ES-I3 (cell line): ENCODE measurements around the gene PARD3.

ENCODE experiments used
- H3K36me3 ChIP-seq: 2 replicates; pipeline ENCODE4 v1.6.1; 2013; ENCODE audit warnings: mild to moderate bottlenecking, low read length, control low read depth, moderate library complexity; ENCODE audit not compliant: insufficient read depth
- H3K4me1 ChIP-seq: 2 replicates; pipeline ENCODE4 v1.6.1; 2013; ENCODE audit warnings: mild to moderate bottlenecking, control low read depth, low read length; ENCODE audit not compliant: insufficient read depth
- H3K9ac ChIP-seq: 2 replicates; pipeline ENCODE4 v1.6.1; 2013; ENCODE audit warnings: low read depth, mild to moderate bottlenecking, low read length, moderate library complexity
- H3K9me3 ChIP-seq: 2 replicates; pipeline ENCODE4 v1.6.1; 2013; ENCODE audit warnings: mild to moderate bottlenecking, low read length, moderate library complexity; ENCODE audit not compliant: control insufficient read depth, insufficient read depth

PARD3 gene

GRCh38 chr10:34112171-34112782 is 702.8 kb downstream of the PARD3 start:
- Histone ChIP-seq H3K36me3 (no peaks in the 10 kb centered on the region; the same call in 1 of the 2 replicates), H3K9me3 (no peaks in the 10 kb centered on the region), H3K9ac (no peak overlapping the region), H3K4me1 (peaks cover 11% of the 10 kb centered on the region)

- no peak overlapping the region for H3K9ac ChIP-seq
- H3K36me3 ChIP-seq = no peaks in the 10 kb centered on the region; the same call in 1 of the 2 replicates
- peaks cover 4% of the 10 kb centered on the region; the same call in 1 of the 2 replicates for H3K4me1 ChIP-seq
- no peaks in the 10 kb centered on the region for H3K9me3 ChIP-seq
These were observed 703.9 kb downstream of the PARD3 start for GRCh38 chr10:34111179-34111578.

DNA sequence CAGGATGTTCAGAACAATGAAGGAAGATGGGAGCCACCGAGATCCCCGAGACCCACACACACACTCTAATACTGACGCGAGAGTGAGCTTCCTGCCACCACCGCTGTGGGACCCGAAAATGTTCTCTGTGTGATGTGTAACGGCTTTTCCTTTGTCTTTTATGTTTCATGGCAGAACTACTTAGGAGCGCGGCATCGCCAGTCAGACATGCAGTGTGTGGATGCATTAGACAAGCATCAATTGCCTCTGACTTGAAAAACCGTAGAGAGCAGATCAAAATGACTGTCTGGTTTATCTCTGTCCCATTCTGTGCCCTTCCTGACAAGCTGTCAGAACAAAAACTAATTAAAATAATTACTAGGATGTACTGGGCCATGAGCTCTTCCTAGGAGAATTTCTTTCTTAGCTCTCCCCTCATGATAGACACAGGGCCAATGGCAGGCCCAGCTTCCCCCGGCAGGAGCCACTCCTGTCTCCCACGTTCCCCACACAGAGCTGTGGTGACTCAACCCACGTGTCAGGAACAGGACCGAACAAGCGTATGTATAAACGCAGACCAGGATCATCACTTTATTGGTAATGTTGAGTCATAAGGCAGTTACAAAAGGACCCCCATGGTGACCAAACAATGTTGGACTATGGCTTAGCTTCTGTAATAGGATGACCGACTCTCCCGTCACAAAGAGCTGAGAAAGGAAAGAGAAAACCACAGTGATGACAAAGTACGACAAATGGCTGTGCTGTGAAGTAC is 705.0 kb downstream of the PARD3 start:
- Histone ChIP-seq H3K4me1 (peaks cover 10% of the 10 kb centered on the region), H3K36me3 (no peaks in the 10 kb centered on the region; the same call in 1 of the 2 replicates), H3K9ac (no peak overlapping the region), H3K9me3 (no peaks in the 10 kb centered on the region)

DNA sequence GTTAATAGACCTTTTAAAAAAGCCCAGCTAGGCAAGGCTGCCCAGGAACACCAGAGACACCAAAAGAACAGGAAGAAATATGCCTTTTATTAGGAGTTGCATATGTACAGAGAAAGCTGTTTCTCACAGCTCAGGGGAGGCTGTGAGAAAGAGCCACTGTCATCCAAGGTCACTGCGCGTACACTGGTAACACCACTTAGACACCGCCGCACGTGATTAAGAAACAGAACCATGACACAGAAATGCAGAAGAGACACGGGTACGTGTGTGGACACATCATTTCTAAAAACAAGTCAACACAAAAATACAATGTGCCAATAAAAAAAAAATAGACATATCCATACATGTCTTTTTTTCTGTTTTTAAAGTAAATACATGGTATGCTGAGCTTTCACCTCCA is 705.6 kb downstream of the PARD3 start:
- no peaks in the 10 kb centered on the region for H3K9me3 ChIP-seq
- H3K4me1 ChIP-seq = peaks cover 15% of the 10 kb centered on the region
- no peaks in the 10 kb centered on the region; the same call in 1 of the 2 replicates for H3K36me3 ChIP-seq
- H3K9ac ChIP-seq = no peak overlapping the region

DNA sequence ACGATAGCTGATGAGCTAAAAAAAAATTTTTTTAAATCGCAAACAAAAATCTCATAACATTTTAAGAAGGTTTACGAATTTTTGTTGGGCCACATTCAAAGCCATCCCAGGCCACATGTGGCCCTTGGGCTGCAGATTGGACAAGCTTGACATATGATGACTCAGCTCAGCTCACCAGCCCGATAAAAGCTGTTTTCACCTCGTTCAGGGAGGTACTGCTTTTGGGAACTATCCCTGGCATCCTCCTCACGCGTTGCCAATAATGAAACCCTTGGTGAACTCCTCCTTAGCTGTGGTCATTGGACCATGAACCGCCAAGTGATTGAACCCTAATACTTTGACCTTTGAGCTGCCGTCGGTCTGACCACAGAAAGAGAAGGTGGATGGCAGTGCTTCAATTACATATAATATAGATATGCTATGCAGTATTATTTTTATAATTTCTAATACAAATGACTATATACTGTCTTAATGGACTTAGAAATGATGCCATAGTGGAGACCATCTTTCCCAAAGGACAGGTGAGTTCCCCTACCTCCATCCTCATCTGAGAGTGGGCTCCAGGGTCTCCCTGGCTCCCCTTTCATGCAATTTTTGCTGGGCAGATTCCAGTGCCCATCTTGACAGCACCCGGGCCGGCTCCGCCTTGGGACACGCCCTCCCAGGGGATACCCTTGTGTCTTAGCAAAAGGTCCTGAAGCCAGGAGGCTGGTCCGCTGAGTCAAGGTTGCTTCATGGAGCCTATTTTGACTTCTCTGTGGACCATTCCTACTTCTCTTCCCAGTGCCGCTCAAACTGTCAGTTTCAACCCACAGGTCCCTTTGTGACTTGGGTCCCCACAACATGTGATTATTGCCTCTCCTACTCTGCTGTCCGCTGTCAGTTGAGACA is 707.2 kb downstream of the PARD3 start:
- Histone ChIP-seq H3K9ac (no peak overlapping the region), H3K9me3 (no peaks in the 10 kb centered on the region), H3K36me3 (no peaks in the 10 kb centered on the region; the same call in 1 of the 2 replicates), H3K4me1 (peaks cover 15% of the 10 kb centered on the region)

- no peaks in the 10 kb centered on the region for H3K9me3 ChIP-seq
- no peak overlapping the region for H3K9ac ChIP-seq
- H3K4me1 ChIP-seq = peaks cover 15% of the 10 kb centered on the region
- H3K36me3 ChIP-seq = no peaks in the 10 kb centered on the region
These were observed 708.7 kb downstream of the PARD3 start for GRCh38 chr10:34106356-34106885.

- Histone ChIP-seq H3K4me1 (peaks cover 11% of the 10 kb centered on the region), H3K9me3 (no peaks in the 10 kb centered on the region), H3K36me3 (no peaks in the 10 kb centered on the region), H3K9ac (no peak overlapping the region)
These were observed 710.1 kb downstream of the PARD3 start for GRCh38 chr10:34104829-34105572.

DNA sequence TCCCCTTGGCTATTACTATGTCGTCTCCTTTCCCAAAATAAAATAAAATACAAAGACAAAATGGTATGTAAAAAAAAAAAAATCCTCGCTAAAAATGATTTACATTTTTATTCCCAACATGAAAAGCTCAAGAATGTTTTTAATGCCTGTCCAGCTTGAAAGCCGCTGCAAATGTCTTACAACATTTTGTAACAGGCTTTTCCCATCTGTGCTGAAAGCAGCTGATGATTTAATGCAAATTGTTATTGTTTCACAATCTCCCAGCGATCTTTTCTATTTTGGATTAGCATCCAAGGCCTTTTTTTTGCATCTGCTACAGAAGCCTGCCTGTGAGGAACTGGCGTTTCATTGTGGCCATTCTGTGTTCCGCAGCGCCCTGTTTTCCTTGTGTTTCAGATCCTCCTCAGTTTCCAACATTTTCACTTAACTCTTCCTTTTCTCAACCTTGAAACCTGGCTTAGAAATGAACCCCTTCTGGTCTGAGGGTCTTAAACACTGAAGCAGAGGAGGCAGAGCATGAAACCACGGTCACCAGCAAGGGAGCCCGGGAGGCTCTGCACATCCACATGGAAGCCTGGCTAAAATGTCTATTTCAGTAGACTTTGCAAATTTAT is 712.1 kb downstream of the PARD3 start:
- H3K9me3 ChIP-seq = no peaks in the 10 kb centered on the region
- H3K36me3 ChIP-seq = no peaks in the 10 kb centered on the region
- H3K9ac ChIP-seq = no peak overlapping the region
- peaks cover 11% of the 10 kb centered on the region for H3K4me1 ChIP-seq

GRCh38 chr10:34102237-34102673 is 712.8 kb downstream of the PARD3 start:
- Histone ChIP-seq H3K9ac (no peak overlapping the region), H3K4me1 (peaks cover 11% of the 10 kb centered on the region), H3K36me3 (no peaks in the 10 kb centered on the region), H3K9me3 (no peaks in the 10 kb centered on the region)

- Histone ChIP-seq H3K4me1 (peaks cover 11% of the 10 kb centered on the region), H3K9me3 (no peaks in the 10 kb centered on the region), H3K9ac (no peak overlapping the region), H3K36me3 (no peaks in the 10 kb centered on the region)
These were observed 714.1 kb downstream of the PARD3 start for GRCh38 chr10:34101001-34101400.

DNA sequence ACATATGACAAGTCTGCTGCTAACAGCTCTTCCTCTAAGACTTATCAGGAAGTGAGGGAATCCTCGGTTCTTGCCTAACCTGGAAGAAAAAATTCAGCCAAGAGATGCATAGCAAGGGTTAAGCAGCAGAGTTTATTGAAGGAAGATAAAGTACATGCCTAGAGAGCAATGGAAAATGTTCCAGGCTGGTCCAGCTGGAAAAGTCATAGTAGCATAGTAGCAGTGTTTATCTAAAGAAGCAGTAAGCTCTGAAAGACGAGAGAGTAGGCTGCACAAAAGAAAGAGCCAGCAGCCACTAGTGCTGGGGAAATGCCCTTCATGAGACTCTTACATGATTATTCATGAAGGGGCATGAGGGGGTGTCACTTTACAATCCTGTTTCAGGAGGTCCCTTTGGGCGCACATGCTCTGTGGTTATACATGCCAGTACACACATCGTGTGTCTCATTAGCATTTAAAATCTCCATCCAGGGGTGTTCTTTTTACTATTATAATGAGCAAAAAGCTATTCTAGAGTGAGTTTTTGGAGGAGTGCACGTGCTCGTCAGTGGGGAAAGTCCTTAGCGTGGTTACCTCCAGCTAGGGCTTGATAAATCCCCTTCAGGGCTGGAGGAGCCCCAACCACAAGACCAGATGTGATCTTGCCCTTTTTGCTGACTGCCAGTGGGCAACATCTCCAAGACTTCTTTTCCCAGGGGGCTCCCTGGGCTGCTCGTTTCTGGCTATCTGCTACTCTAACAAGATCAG is 716.1 kb downstream of the PARD3 start:
- Histone ChIP-seq H3K4me1 (no peaks in the 10 kb centered on the region), H3K9ac (no peak overlapping the region), H3K9me3 (no peaks in the 10 kb centered on the region), H3K36me3 (no peaks in the 10 kb centered on the region)

- no peaks in the 10 kb centered on the region for H3K36me3 ChIP-seq
- H3K9me3 ChIP-seq = no peaks in the 10 kb centered on the region
- no peaks in the 10 kb centered on the region for H3K4me1 ChIP-seq
- no peak overlapping the region for H3K9ac ChIP-seq
These were observed 717.4 kb downstream of the PARD3 start for GRCh38 chr10:34097682-34098081.

DNA sequence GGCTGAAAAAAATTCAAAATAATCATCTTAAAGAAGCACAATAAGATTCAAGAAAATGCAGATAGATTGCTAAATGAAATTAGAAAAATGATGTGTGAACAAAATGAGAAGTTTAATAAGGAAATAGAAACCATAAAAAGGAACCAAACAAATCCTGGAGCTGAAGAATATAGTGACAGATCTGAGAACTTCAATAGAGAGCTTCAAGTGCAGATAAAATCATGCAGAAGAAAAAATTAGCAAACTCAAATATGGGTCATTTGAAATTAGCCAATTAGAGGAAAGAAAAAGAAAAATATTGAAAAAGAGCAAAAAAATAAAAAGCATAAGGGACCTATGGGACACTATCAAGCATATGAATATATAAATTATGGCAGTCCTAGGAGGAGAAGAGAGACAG is 720.1 kb downstream of the PARD3 start:
- H3K9ac ChIP-seq = no peak overlapping the region
- no peaks in the 10 kb centered on the region for H3K4me1 ChIP-seq
- H3K36me3 ChIP-seq = no peaks in the 10 kb centered on the region
- H3K9me3 ChIP-seq = no peaks in the 10 kb centered on the region
